ENCODE measurements around the gene ANKRD37.

Gene ANKRD37

GRCh38 chr4:185395238-185395955 lies 1.2 kb upstream of the ANKRD37 start, which contains the start of gene LRP2BP:
Gene LRP2BP, minus strand, starts transcription at chr4:185395924. Its CDS starts 17,738 bp downstream, at chr4:185378186.
- Histone ChIP-seq H3K4me1 (ENCODE audit: low read length) (peaks cover 27% of the 10 kb centered on the region), H4K20me1 (ENCODE audit: insufficient read depth, low read length) (no peaks in the 10 kb centered on the region), H3K4me3 (ENCODE audit: low read length) (peak within 1 kb of the TSS; percentile 74), H3F3A (ENCODE audit: insufficient read depth, low read length) (peaks cover 40% of the 10 kb centered on the region), H3K4me2 (ENCODE audit: low read depth, low read length) (peak within 1 kb of the TSS; percentile 66), H3K27me3 (replicated peaks; ENCODE audit: insufficient read depth, low read length) (no peaks in the 10 kb centered on the region), H3K27ac (ENCODE audit: low read length) (peak within 1 kb of the TSS; percentile 98), H3K79me2 (ENCODE audit: low read length) (peaks cover 27% of the 10 kb centered on the region), H3K9ac (ENCODE audit: low read length) (peak within 1 kb of the TSS; percentile 95), H3K9me2 (replicated peaks; ENCODE audit: insufficient read depth, low read length) (no peaks in the 10 kb centered on the region), H3K9me3 (replicated peaks; ENCODE audit: insufficient read depth, low read length) (no peaks in the 10 kb centered on the region), H3K36me3 (replicated peaks; ENCODE audit: insufficient read depth, low read length) (peaks cover 6% of the 10 kb centered on the region; the same call in 1 of the 2 replicates), H2AFZ (ENCODE audit: low read length) (peak within 1 kb of the TSS; percentile 13)
- TF ChIP-seq EZH2 (optimal IDR thresholded peaks at IDR 0.05; ENCODE audit: low read depth, low read length) (no peak), CTCF (IDR thresholded peaks at IDR 0.05; ENCODE audit: low read length) (no peak), EZH2phosphoT487 (IDR thresholded peaks at IDR 0.05; ENCODE audit: low read length) (no peak)
- peak; percentile 71 for DNase-seq

GRCh38 chr4:185395956-185396723 lies 501 bp upstream of the ANKRD37 start:
- H3K4me1 ChIP-seq (ENCODE audit: low read length): peaks cover 33% of the 10 kb centered on the region
- H3F3A ChIP-seq (ENCODE audit: insufficient read depth, low read length): peaks cover 46% of the 10 kb centered on the region
- no peaks in the 10 kb centered on the region for H4K20me1 ChIP-seq (ENCODE audit: insufficient read depth, low read length)
- H3K9me2 ChIP-seq (replicated peaks; ENCODE audit: insufficient read depth, low read length): no peaks in the 10 kb centered on the region
- peak overlapping the region; percentile 98 for H3K27ac ChIP-seq (ENCODE audit: low read length)
- no peaks in the 10 kb centered on the region for H3K27me3 ChIP-seq (replicated peaks; ENCODE audit: insufficient read depth, low read length)
- peak overlapping the region; percentile 66 for H3K4me2 ChIP-seq (ENCODE audit: low read depth, low read length)
- peak overlapping the region; percentile 13 for H2AFZ ChIP-seq (ENCODE audit: low read length)
- H3K36me3 ChIP-seq (replicated peaks; ENCODE audit: insufficient read depth, low read length): peaks cover 6% of the 10 kb centered on the region; the same call in 1 of the 2 replicates
- DNase-seq: peak; percentile 98
- no peak for TF ChIP-seq CTCF (IDR thresholded peaks at IDR 0.05; ENCODE audit: low read length)
- H3K9ac ChIP-seq (ENCODE audit: low read length): peak overlapping the region; percentile 95
- no peaks in the 10 kb centered on the region for H3K9me3 ChIP-seq (replicated peaks; ENCODE audit: insufficient read depth, low read length)
- H3K79me2 ChIP-seq (ENCODE audit: low read length): peaks cover 27% of the 10 kb centered on the region
- peak overlapping the region; percentile 74 for H3K4me3 ChIP-seq (ENCODE audit: low read length)

- H3F3A ChIP-seq (ENCODE audit: insufficient read depth, low read length): peaks cover 56% of the 10 kb centered on the region
- no peaks in the 10 kb centered on the region for H4K20me1 ChIP-seq (ENCODE audit: insufficient read depth, low read length)
Measured at GRCh38 chr4:185398618-185399017, 2.0 kb downstream of the ANKRD37 start.

More at GRCh38 chr4:185398618-185399017, 2.0 kb downstream of the ANKRD37 start:
- H3K4me1 ChIP-seq (ENCODE audit: low read length): peaks cover 33% of the 10 kb centered on the region
- H3K4me3 ChIP-seq (ENCODE audit: low read length): peak overlapping the region; percentile 64; the same call in 1 of the 2 replicates
- peak overlapping the region; percentile 98; the same call in 1 of the 2 replicates for H3K27ac ChIP-seq (ENCODE audit: low read length)
- TF ChIP-seq EZH2 (optimal IDR thresholded peaks at IDR 0.05; ENCODE audit: low read depth, low read length) (no peak), CTCF (IDR thresholded peaks at IDR 0.05; ENCODE audit: low read length) (no peak), EZH2phosphoT487 (IDR thresholded peaks at IDR 0.05; ENCODE audit: low read length) (no peak)
- DNase-seq: peak; percentile 12
- no peaks in the 10 kb centered on the region for H3K27me3 ChIP-seq (replicated peaks; ENCODE audit: insufficient read depth, low read length)
- peaks cover 6% of the 10 kb centered on the region; the same call in 1 of the 2 replicates for H3K36me3 ChIP-seq (replicated peaks; ENCODE audit: insufficient read depth, low read length)
- peaks cover 27% of the 10 kb centered on the region for H3K79me2 ChIP-seq (ENCODE audit: low read length)
- no peaks in the 10 kb centered on the region for H3K9me2 ChIP-seq (replicated peaks; ENCODE audit: insufficient read depth, low read length)
- peak overlapping the region; percentile 66 for H3K4me2 ChIP-seq (ENCODE audit: low read depth, low read length)
- no peaks in the 10 kb centered on the region for H3K9me3 ChIP-seq (replicated peaks; ENCODE audit: insufficient read depth, low read length)
- no peak overlapping the region for H2AFZ ChIP-seq (ENCODE audit: low read length)
- peak overlapping the region; percentile 13; the same call in 1 of the 2 replicates for H3K9ac ChIP-seq (ENCODE audit: low read length)

Measured in MM.1S (cell line).